Skin of body (tissue), 2 donors: ENCODE measurements around the gene NDC1. TPM values are rescaled to one million over a fixed set of nuclear protein-coding genes. Genes with fewer than 3 reads are reported as not detected.

Source experiments
- DNase-seq: peaks from one replicate; lab custom pipeline; 2025; lab: John Stamatoyannopoulos, UW
- total RNA-seq: library from RNA; depleted of rRNA; stranded (reverse); fragments of >200 nt; gene quantifications from one replicate; pipeline ENCODE4 v1.2.3, GENCODE V29; 2014

Gene NDC1
- total RNA-seq, 1 donor from 2014 or later: 17.4 TPM

DNA sequence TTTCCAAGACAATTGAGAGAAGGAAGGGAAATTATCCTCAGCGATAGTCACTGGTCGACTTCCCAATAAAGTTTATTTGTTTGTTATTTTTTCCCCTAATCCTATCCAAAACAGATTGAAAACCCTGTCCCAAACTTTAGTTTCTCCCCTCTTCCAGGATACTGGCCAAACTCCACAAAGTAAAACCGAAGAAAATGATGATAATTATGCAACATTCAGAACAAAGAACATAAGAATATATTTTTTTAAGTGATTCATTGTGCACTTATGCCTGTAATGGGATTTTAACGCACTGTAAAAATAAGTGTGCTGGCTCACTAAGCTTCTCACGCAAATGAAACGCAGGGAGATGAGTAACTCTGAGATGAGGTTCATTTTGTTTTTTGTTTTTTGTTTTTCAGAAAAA is 105.2 kb downstream of the NDC1 start:
- DNase-seq: no peak

GRCh38 chr1:53732409-53732808 is 105.7 kb downstream of the NDC1 start:
- DNase-seq: no peak

GRCh38 chr1:53731779-53732305 is 106.3 kb downstream of the NDC1 start:
- DNase-seq: no peak

- DNase-seq: no peak
These were observed 107.0 kb downstream of the NDC1 start for GRCh38 chr1:53731043-53731600.

DNA sequence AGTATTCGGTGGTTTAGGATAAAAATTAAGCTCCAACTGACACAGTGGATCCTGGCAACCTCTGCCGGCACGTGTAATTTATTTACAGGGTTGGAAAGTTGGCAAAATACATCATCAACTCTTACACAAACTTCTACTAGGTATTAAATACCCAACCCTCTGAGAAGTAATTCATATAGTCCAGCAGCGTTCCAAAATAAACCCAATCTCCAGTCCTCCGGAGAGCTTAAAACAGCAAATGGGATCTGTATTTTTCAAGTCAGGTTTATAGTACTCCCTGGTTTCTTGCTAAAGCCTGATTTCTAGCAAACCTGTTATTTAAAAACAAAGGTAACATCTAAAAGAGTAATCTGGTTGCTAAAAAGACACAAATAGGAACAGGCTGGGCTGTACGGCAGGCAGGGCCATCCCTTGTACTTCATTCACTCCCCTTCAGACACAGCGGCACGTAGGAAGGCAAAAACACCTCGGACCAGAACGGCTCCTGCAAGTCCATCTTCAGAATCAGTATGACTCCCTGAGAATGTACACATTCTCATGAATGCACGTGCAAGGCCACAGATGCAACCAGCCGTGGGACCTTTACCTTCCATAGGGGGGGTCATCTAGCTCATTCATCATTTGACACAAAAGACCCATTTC is 107.8 kb downstream of the NDC1 start:
- DNase-seq: no peak

GRCh38 chr1:53729456-53730223 is 108.5 kb downstream of the NDC1 start:
- no peak for DNase-seq

- no peak for DNase-seq
These were observed 109.2 kb downstream of the NDC1 start for GRCh38 chr1:53728702-53729455.

- no peak for DNase-seq
These were observed 109.9 kb downstream of the NDC1 start for GRCh38 chr1:53728196-53728595.

- no peak for DNase-seq
These were observed 110.5 kb downstream of the NDC1 start for GRCh38 chr1:53727461-53728092.

- no peak for DNase-seq
These were observed 112.0 kb downstream of the NDC1 start for GRCh38 chr1:53726009-53726600.

GRCh38 chr1:53725238-53725689 is 112.8 kb downstream of the NDC1 start:
- DNase-seq: no peak

GRCh38 chr1:53722025-53722424 is 116.1 kb downstream of the NDC1 start:
- no peak for DNase-seq

DNA sequence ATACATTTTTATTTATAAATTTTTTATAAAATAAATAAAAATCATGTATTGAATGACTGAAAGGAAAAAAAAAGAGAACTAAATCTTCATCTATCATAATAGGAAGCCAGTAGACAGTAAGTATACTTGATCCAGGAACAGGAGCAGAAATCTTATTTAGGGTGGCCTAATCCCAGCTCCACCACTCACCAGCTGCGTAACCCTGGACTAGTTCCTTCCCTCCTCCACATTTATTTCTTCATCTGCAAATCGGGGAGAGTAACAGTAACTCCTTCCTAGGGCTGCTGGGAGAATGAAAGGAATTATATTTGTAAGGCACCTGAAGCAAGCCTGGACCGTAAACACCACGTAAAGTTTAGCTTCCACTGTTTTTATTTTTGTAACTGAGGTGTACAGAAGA is 117.0 kb downstream of the NDC1 start:
- no peak for DNase-seq

DNA sequence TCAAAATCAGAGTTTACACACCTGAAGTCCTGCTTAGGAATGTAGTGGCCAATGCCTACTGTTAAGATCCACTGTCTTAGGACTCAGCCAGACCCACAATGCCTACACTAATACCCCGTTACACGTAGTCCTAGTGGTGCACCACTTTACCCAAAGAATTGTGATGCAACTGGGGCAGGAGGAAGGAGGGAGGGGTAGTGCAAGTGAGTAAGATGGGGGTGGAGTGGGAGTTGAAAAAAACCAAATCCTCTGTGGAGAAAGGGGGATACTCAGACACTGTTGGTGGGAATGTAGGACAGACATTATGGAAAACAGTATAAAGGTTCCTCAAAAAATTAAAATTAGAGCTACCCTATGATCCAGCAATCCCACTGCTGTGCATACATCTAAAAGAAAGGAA is 118.6 kb downstream of the NDC1 start:
- no peak for DNase-seq

DNA sequence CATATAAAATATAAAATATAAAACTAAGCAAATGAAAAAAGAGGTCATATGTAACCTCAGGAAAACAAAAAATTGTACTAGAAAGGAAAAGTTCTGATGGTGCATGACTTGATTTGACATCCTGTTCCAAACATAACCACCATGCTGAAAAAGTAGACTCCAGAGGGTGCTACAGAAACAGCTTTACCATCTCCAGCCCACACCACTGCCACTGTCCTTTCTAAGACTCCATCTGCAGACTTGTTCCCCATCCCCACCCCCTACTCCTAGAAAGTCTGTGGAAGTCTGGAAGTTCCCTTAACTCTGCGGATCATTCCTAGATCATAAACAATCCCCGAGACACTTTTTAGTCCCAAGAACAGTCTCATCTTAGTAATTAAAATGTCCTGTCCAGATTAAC is 119.7 kb downstream of the NDC1 start:
- DNase-seq: no peak

- no peak for DNase-seq
These were observed 120.9 kb downstream of the NDC1 start for GRCh38 chr1:53717025-53717804.

- no peak for DNase-seq
These were observed 121.9 kb downstream of the NDC1 start for GRCh38 chr1:53716150-53716549.

DNA sequence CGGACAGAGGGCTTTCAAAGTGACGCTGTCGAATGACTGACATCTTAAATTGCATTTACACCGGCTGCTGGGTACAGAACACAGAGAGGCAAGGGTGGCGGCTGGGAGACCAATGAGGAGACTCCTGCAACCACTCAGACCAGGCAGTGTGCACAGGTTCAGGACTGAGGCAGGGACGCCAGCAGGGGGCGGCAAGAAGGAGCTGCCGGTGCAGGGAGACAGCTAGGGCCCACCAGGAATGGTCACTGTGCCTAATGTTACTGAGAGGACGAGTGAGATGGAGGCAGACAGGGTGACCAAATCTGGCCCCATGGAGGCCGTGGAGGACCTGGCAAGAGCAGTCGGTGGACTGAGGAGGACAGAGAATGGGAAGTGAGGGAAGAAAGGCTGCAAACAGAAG is 122.6 kb downstream of the NDC1 start:
- DNase-seq: no peak
